Measurements from ENCODE around the gene GREB1L. TPM values are rescaled to one million over a fixed set of nuclear protein-coding genes. Genes with fewer than 3 reads are reported as not detected.

GREB1L gene
- total and polyA plus RNA-seq, 9 of the 15 experiments (the other 6 are each of a cell fraction or from before 2014, with no cell fraction given) = 0.03 TPM; not detected in 8

- CTCF ChIA-PET (ENCODE audit: low intra/inter-chr PET ratio) = no interaction called here
- H3K9me3 ChIP-seq (replicated peaks; ENCODE audit: control insufficient read depth, insufficient read depth, low read depth, low read length) = no peaks in the 10 kb centered on the region
- no TSS peak for BruUV-seq (replicated peaks)
- POLR2A ChIA-PET = interaction anchor here (0.9 kb wide), 1 partner anchor 8 kb away, joined by 3 read pairs; no protein-coding TSS in a partner anchor
- no peak for ATAC-seq
- DNase-seq (ENCODE audit: extremely low read depth in 1 of 4, low spot score in 3 of 4) = no peak
- H3K79me2 ChIP-seq (ENCODE audit: control insufficient read depth, insufficient read depth, low read length) = no peaks in the 10 kb centered on the region
- no peaks in the 10 kb centered on the region for H3K9me1 ChIP-seq (ENCODE audit: control insufficient read depth, insufficient read depth, low read length)
- H2AFZ ChIP-seq (ENCODE audit: low read depth, low read length) = no peak overlapping the region
- no peaks in the 10 kb centered on the region for H3K4me1 ChIP-seq (replicated peaks in 1 of 2; ENCODE audit: control insufficient read depth in 2 of 2, insufficient read depth in 2 of 2, low read length in 2 of 2)
- WGBS (ENCODE audit: insufficient coverage, low coverage, missing lambda C conversion rate) = 0% methylated on average over 3 of the region's 3 CpGs
- no peak overlapping the region for H3K4me2 ChIP-seq (ENCODE audit: insufficient read depth, low read length)
- no peak overlapping the region for H3K9ac ChIP-seq (ENCODE audit: insufficient read depth in 1 of 2, low read depth in 2 of 2, low read length in 2 of 2)
- no peak for FAIRE-seq
- H4K20me1 ChIP-seq (replicated peaks; ENCODE audit: control insufficient read depth, insufficient read depth, low read length) = no peaks in the 10 kb centered on the region
- no peak overlapping the region for H3K4me3 ChIP-seq
- H3K27me3 ChIP-seq (ENCODE audit: control insufficient read depth in 2 of 2, insufficient read depth in 2 of 2, low read length in 2 of 2) = no peaks in the 10 kb centered on the region
- intact Hi-C loops (cut with micrococcal nuclease) = loop anchor here (10.0 kb wide), 1 partner anchor 59 kb away; no protein-coding TSS in a partner anchor
- TF ChIP-seq SPI1 (IDR thresholded peaks at IDR 0.05; ENCODE audit: borderline replicate concordance, low read depth, low read length) (peak; percentile 28; the same call in 1 of the 2 replicates), ZNF134 (CRISPR knock-in tag; conservative IDR thresholded peaks at IDR 0.05) (no peak), SFPQ (IDR thresholded peaks at IDR 0.05; ENCODE audit: low read depth, low read length) (no peak)
- H3K36me3 ChIP-seq (ENCODE audit: control insufficient read depth, insufficient read depth, low read length) = no peaks in the 10 kb centered on the region
- in situ Hi-C loops (cut with MboI) = no loop called here
- no peak overlapping the region for H3K27ac ChIP-seq (ENCODE audit: extremely low read depth, low read depth, low read length)
Observed at GRCh38 chr18:21273568-21273967, 31.5 kb downstream of the GREB1L start.

- WGBS (ENCODE audit: insufficient coverage, low coverage, missing lambda C conversion rate) = 3% methylated on average over 7 of the region's 7 CpGs
- Histone ChIP-seq H3K79me2 (ENCODE audit: control insufficient read depth, insufficient read depth, low read length) (no peaks in the 10 kb centered on the region), H4K20me1 (replicated peaks; ENCODE audit: control insufficient read depth, insufficient read depth, low read length) (no peaks in the 10 kb centered on the region), H3K4me1 (replicated peaks in 1 of 2; ENCODE audit: control insufficient read depth in 2 of 2, insufficient read depth in 2 of 2, low read length in 2 of 2) (no peaks in the 10 kb centered on the region), H3K27ac (ENCODE audit: extremely low read depth, low read depth, low read length) (no peak overlapping the region), H2AFZ (ENCODE audit: low read depth, low read length) (no peak overlapping the region), H3K27me3 (ENCODE audit: control insufficient read depth in 2 of 2, insufficient read depth in 2 of 2, low read length in 2 of 2) (no peaks in the 10 kb centered on the region), H3K9me1 (ENCODE audit: control insufficient read depth, insufficient read depth, low read length) (no peaks in the 10 kb centered on the region), H3K4me3 (no peak overlapping the region), H3K4me2 (ENCODE audit: insufficient read depth, low read length) (no peak overlapping the region), H3K9ac (ENCODE audit: insufficient read depth in 1 of 2, low read depth in 2 of 2, low read length in 2 of 2) (no peak overlapping the region), H3K36me3 (ENCODE audit: control insufficient read depth, insufficient read depth, low read length) (no peaks in the 10 kb centered on the region), H3K9me3 (replicated peaks; ENCODE audit: control insufficient read depth, insufficient read depth, low read depth, low read length) (no peaks in the 10 kb centered on the region)
- in situ Hi-C loops (cut with MboI) = no loop called here
- ChIA-PET POLR2A (interaction anchor here (0.6 to 0.7 kb wide), 2 partner anchors 13 to 254 kb away, joined by 3 to 5 read pairs; no protein-coding TSS in a partner anchor), CTCF (ENCODE audit: low intra/inter-chr PET ratio) (no interaction called here)
- DNase-seq (ENCODE audit: extremely low read depth in 1 of 4, low spot score in 3 of 4) = no peak
- no peak for ATAC-seq
- BruUV-seq (replicated peaks) = no TSS peak
- intact Hi-C loops (cut with micrococcal nuclease) = loop anchor here (10.0 kb wide), 1 partner anchor 61 kb away; no protein-coding TSS in a partner anchor
- no peak for FAIRE-seq
- TF ChIP-seq SRSF7 (optimal IDR thresholded peaks at IDR 0.05; ENCODE audit: low read depth, low read length) = no peak
- no peak for TF ChIP-seq ZNF57 (CRISPR knock-in tag; IDR thresholded peaks at IDR 0.05)
- no peak for TF ChIP-seq TFAP4 (CRISPR knock-in tag; IDR thresholded peaks at IDR 0.05; ENCODE audit: borderline replicate concordance)
- no peak for TF ChIP-seq ZNF398 (CRISPR knock-in tag; IDR thresholded peaks at IDR 0.05)
- TF ChIP-seq VEZF1 (CRISPR knock-in tag; IDR thresholded peaks at IDR 0.05) = no peak
- no peak for TF ChIP-seq ZNF324 (CRISPR knock-in tag; IDR thresholded peaks at IDR 0.05)
Observed at GRCh38 chr18:21275645-21276044, 33.6 kb downstream of the GREB1L start.
